WTC11 (cell line): ENCODE measurements around the gene ABCA13. TPM values are rescaled to one million over a fixed set of nuclear protein-coding genes. Genes with fewer than 3 reads are reported as not detected.

Source experiments
- ATAC-seq: fragments of 200-7000 bp; cut with Tn5 transposase; 2 replicates; pipeline ENCODE4 v1.10.0; 2021; ENCODE audit warnings: mild to moderate bottlenecking, moderate library complexity
- CTCF ChIA-PET: fragments of 300-600 bp; sonication (Branson Sonifier 250); formaldehyde crosslinking; loops from one replicate; lab custom pipeline; 2021; ENCODE audit warnings: antibody characterized with exemption; lab: Charles Lee
- POLR2A ChIA-PET: fragments of 350-600 bp; sonication (Branson Sonifier 250); formaldehyde crosslinking; loops from one replicate; lab custom pipeline; 2021; ENCODE audit warnings: antibody characterized with exemption; lab: Charles Lee
- DNase-seq: peaks from one replicate; pipeline ENCODE4 v3.0.0; 2021; ENCODE audit warnings: low spot score
- H3K27ac Mint-ChIP-seq: 2 replicates; pipeline ENCODE4 v1.8.0; 2021; ENCODE audit warnings: mixed read lengths
- H3K27me3 Mint-ChIP-seq: 2 replicates; pipeline ENCODE4 v1.8.0; 2021; ENCODE audit warnings: low read depth, mild to moderate bottlenecking, moderate library complexity, mixed read lengths
- H3K36me3 Mint-ChIP-seq: 2 replicates; pipeline ENCODE4 v1.8.0; 2021; ENCODE audit warnings: mixed read lengths
- H3K4me1 Mint-ChIP-seq: 2 replicates; pipeline ENCODE4 v1.8.0; 2022; ENCODE audit warnings: mixed read lengths
- H3K4me3 Mint-ChIP-seq: 2 replicates; pipeline ENCODE4 v1.8.0; 2021; ENCODE audit warnings: mild to moderate bottlenecking, moderate library complexity, mixed read lengths
- H3K9me3 Mint-ChIP-seq: 2 replicates; pipeline ENCODE4 v1.8.0; 2021; ENCODE audit warnings: mixed read lengths
- EMX1 ChIP-seq: fragments of 250-450 bp; sonication (Bioruptor Pico); IDR thresholded peaks from 2 replicates; pipeline ENCODE4 v1.8.0; 2021; ENCODE audit warnings: mild to moderate bottlenecking
- ESRRA ChIP-seq: sonication (generic); formaldehyde crosslinking; IDR thresholded peaks from 2 replicates; pipeline ENCODE4 v1.8.1; 2022; ENCODE audit warnings: mild to moderate bottlenecking, missing genetic modification reagents, borderline replicate concordance
- FOXJ3 ChIP-seq: sonication (generic); formaldehyde crosslinking; IDR thresholded peaks from 2 replicates; pipeline ENCODE4 v1.9.0; 2021; ENCODE audit warnings: missing genetic modification reagents, mild to moderate bottlenecking, borderline replicate concordance
- FOXK1 ChIP-seq: sonication (generic); formaldehyde crosslinking; IDR thresholded peaks from 2 replicates; pipeline ENCODE4 v1.8.0; 2022; ENCODE audit warnings: mild to moderate bottlenecking, moderate library complexity, missing genetic modification reagents
- IRF2 ChIP-seq: sonication (generic); formaldehyde crosslinking; IDR thresholded peaks from 2 replicates; pipeline ENCODE4 v1.8.0; 2022; ENCODE audit warnings: low read depth, missing genetic modification reagents, borderline replicate concordance
- NFATC4 ChIP-seq: fragments of 250-450 bp; sonication (Bioruptor Pico); IDR thresholded peaks from 2 replicates; pipeline ENCODE4 v1.9.0; 2021; ENCODE audit warnings: mild to moderate bottlenecking
- NFYB ChIP-seq: sonication (generic); formaldehyde crosslinking; conservative IDR thresholded peaks from 2 replicates; pipeline ENCODE4 v1.8.0; 2022; ENCODE audit warnings: low read depth, missing genetic modification reagents
- NR2C2 ChIP-seq: sonication (generic); formaldehyde crosslinking; IDR thresholded peaks from 2 replicates; pipeline ENCODE4 v1.8.0; 2022; ENCODE audit warnings: mild to moderate bottlenecking, missing genetic modification reagents
- NR3C1 ChIP-seq: sonication (generic); formaldehyde crosslinking; conservative IDR thresholded peaks from 2 replicates; pipeline ENCODE4 v1.8.1; 2023; ENCODE audit warnings: low read depth, mild to moderate bottlenecking, missing genetic modification reagents
- PRRX2 ChIP-seq: fragments of 250-450 bp; sonication (Bioruptor Pico); IDR thresholded peaks from 2 replicates; pipeline ENCODE4 v1.8.0; 2021; ENCODE audit warnings: mild to moderate bottlenecking
- TEAD4 ChIP-seq: sonication (generic); formaldehyde crosslinking; IDR thresholded peaks from 2 replicates; pipeline ENCODE4 v1.8.0; 2022; ENCODE audit warnings: mild to moderate bottlenecking, missing genetic modification reagents
- TP53 ChIP-seq: sonication (generic); formaldehyde crosslinking; IDR thresholded peaks from 2 replicates; pipeline ENCODE4 v1.8.1; 2023; ENCODE audit warnings: mild to moderate bottlenecking, missing genetic modification reagents
- ZNF121 ChIP-seq: sonication (generic); formaldehyde crosslinking; IDR thresholded peaks from 2 replicates; pipeline ENCODE4 v1.8.0; 2023; ENCODE audit warnings: missing genetic modification reagents
- ZNF138 ChIP-seq: sonication (generic); formaldehyde crosslinking; conservative IDR thresholded peaks from 2 replicates; pipeline ENCODE4 v1.8.1; 2022; ENCODE audit warnings: mild to moderate bottlenecking, moderate library complexity, missing genetic modification reagents
- ZNF396 ChIP-seq: fragments of 250-450 bp; sonication (Bioruptor Pico); IDR thresholded peaks from 2 replicates; pipeline ENCODE4 v1.8.0; 2021; ENCODE audit warnings: mild to moderate bottlenecking, moderate library complexity, borderline replicate concordance
- ZNF416 ChIP-seq: fragments of 250-450 bp; sonication (Bioruptor Pico); IDR thresholded peaks from 2 replicates; pipeline ENCODE4 v1.9.0; 2021; ENCODE audit warnings: mild to moderate bottlenecking, inconsistent platforms
- total RNA-seq: library from RNA; stranded (reverse); gene quantifications from 3 replicates; pipeline ENCODE4 v1.2.3, GENCODE V29; 2021
- TF ChIP-seq, protein P1 (sequence below): sonication (generic); formaldehyde crosslinking; IDR thresholded peaks from 2 replicates; pipeline ENCODE4 v1.8.0; 2022; ENCODE audit warnings: mild to moderate bottlenecking, missing genetic modification reagents
- TF ChIP-seq, protein P2 (sequence below): sonication (generic); formaldehyde crosslinking; IDR thresholded peaks from 2 replicates; pipeline ENCODE4 v1.8.0; 2022; ENCODE audit warnings: missing genetic modification reagents
- TF ChIP-seq, protein P3 (sequence below): sonication (generic); formaldehyde crosslinking; IDR thresholded peaks from 2 replicates; pipeline ENCODE4 v1.8.1; 2023; ENCODE audit warnings: mild to moderate bottlenecking, missing genetic modification reagents
- TF ChIP-seq, protein P4 (sequence below): sonication (generic); formaldehyde crosslinking; IDR thresholded peaks from 2 replicates; pipeline ENCODE4 v1.8.0; 2022; ENCODE audit warnings: mild to moderate bottlenecking, missing genetic modification reagents
- TF ChIP-seq, protein P5 (sequence below): sonication (generic); formaldehyde crosslinking; IDR thresholded peaks from 2 replicates; pipeline ENCODE4 v1.8.1; 2022; ENCODE audit warnings: low read depth, mild to moderate bottlenecking, moderate library complexity, missing genetic modification reagents, borderline replicate concordance
- TF ChIP-seq, protein P6 (sequence below): sonication (generic); formaldehyde crosslinking; IDR thresholded peaks from 2 replicates; pipeline ENCODE4 v1.8.1; 2023; ENCODE audit warnings: mild to moderate bottlenecking, missing genetic modification reagents, moderate library complexity
- TF ChIP-seq, protein P7 (sequence below): sonication (generic); formaldehyde crosslinking; IDR thresholded peaks from 2 replicates; pipeline ENCODE4 v1.8.0; 2022; ENCODE audit warnings: mild to moderate bottlenecking, missing genetic modification reagents

Gene ABCA13
- total RNA-seq, 1 experiment from 2014 or later, result 0.04 TPM

DNA sequence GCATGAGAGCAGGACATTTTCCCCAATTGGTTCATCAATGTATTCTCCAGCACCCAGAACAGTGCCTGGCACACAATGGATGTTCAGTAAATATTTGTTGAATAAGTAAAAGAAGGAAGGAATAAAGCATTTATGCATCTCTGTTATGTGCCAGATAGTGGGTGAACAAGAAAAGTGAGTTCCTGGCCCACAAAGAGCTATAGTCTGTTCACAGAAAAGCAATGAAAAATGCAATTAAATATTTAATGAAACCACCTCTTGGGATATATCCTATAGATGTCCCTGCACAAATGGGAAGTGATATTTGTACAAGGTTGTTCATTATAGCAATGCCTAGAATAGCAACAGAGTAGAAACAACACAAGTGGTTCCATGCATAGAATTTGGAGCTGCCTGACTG is 2.1 kb downstream of the ABCA13 start:
- TF ChIP-seq, protein P1, sequence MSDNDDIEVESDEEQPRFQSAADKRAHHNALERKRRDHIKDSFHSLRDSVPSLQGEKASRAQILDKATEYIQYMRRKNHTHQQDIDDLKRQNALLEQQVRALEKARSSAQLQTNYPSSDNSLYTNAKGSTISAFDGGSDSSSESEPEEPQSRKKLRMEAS (CRISPR knock-in tag), result no peak
- TF ChIP-seq, protein P2, sequence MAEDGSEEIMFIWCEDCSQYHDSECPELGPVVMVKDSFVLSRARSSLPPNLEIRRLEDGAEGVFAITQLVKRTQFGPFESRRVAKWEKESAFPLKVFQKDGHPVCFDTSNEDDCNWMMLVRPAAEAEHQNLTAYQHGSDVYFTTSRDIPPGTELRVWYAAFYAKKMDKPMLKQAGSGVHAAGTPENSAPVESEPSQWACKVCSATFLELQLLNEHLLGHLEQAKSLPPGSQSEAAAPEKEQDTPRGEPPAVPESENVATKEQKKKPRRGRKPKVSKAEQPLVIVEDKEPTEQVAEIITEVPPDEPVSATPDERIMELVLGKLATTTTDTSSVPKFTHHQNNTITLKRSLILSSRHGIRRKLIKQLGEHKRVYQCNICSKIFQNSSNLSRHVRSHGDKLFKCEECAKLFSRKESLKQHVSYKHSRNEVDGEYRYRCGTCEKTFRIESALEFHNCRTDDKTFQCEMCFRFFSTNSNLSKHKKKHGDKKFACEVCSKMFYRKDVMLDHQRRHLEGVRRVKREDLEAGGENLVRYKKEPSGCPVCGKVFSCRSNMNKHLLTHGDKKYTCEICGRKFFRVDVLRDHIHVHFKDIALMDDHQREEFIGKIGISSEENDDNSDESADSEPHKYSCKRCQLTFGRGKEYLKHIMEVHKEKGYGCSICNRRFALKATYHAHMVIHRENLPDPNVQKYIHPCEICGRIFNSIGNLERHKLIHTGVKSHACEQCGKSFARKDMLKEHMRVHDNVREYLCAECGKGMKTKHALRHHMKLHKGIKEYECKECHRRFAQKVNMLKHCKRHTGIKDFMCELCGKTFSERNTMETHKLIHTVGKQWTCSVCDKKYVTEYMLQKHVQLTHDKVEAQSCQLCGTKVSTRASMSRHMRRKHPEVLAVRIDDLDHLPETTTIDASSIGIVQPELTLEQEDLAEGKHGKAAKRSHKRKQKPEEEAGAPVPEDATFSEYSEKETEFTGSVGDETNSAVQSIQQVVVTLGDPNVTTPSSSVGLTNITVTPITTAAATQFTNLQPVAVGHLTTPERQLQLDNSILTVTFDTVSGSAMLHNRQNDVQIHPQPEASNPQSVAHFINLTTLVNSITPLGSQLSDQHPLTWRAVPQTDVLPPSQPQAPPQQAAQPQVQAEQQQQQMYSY (CRISPR knock-in tag), result no peak
- TF ChIP-seq ESRRA (CRISPR knock-in tag), result no peak
- TF ChIP-seq, protein P3, sequence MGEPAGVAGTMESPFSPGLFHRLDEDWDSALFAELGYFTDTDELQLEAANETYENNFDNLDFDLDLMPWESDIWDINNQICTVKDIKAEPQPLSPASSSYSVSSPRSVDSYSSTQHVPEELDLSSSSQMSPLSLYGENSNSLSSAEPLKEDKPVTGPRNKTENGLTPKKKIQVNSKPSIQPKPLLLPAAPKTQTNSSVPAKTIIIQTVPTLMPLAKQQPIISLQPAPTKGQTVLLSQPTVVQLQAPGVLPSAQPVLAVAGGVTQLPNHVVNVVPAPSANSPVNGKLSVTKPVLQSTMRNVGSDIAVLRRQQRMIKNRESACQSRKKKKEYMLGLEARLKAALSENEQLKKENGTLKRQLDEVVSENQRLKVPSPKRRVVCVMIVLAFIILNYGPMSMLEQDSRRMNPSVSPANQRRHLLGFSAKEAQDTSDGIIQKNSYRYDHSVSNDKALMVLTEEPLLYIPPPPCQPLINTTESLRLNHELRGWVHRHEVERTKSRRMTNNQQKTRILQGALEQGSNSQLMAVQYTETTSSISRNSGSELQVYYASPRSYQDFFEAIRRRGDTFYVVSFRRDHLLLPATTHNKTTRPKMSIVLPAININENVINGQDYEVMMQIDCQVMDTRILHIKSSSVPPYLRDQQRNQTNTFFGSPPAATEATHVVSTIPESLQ (CRISPR knock-in tag), result no peak
- TF ChIP-seq IRF2 (CRISPR knock-in tag), result no peak
- TF ChIP-seq, protein P4, sequence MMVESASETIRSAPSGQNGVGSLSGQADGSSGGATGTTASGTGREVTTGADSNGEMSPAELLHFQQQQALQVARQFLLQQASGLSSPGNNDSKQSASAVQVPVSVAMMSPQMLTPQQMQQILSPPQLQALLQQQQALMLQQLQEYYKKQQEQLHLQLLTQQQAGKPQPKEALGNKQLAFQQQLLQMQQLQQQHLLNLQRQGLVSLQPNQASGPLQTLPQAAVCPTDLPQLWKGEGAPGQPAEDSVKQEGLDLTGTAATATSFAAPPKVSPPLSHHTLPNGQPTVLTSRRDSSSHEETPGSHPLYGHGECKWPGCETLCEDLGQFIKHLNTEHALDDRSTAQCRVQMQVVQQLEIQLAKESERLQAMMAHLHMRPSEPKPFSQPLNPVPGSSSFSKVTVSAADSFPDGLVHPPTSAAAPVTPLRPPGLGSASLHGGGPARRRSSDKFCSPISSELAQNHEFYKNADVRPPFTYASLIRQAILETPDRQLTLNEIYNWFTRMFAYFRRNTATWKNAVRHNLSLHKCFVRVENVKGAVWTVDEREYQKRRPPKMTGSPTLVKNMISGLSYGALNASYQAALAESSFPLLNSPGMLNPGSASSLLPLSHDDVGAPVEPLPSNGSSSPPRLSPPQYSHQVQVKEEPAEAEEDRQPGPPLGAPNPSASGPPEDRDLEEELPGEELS (CRISPR knock-in tag), result no peak
- no peak for TF ChIP-seq ZNF138 (CRISPR knock-in tag)
- no peak for TF ChIP-seq NFYB
- TF ChIP-seq NFATC4, result no peak
- TF ChIP-seq, protein P5, sequence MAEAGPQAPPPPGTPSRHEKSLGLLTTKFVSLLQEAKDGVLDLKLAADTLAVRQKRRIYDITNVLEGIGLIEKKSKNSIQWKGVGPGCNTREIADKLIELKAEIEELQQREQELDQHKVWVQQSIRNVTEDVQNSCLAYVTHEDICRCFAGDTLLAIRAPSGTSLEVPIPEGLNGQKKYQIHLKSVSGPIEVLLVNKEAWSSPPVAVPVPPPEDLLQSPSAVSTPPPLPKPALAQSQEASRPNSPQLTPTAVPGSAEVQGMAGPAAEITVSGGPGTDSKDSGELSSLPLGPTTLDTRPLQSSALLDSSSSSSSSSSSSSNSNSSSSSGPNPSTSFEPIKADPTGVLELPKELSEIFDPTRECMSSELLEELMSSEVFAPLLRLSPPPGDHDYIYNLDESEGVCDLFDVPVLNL (CRISPR knock-in tag), result no peak
- no peak for TF ChIP-seq NR3C1 (CRISPR knock-in tag)
- no peak for TF ChIP-seq TP53 (CRISPR knock-in tag)
- Mint-ChIP-seq H3K4me1 (peaks cover 16% of the 10 kb centered on the region), H3K9me3 (peaks cover 18% of the 10 kb centered on the region), H3K27me3 (peaks cover 25% of the 10 kb centered on the region), H3K27ac (no peak overlapping the region), H3K4me3 (no peak overlapping the region), H3K36me3 (peaks cover 15% of the 10 kb centered on the region)
- ChIA-PET CTCF (interaction anchor here (0.7 kb wide), 1 partner anchor 184 kb away, joined by 3 read pairs; no protein-coding TSS in a partner anchor), POLR2A (no interaction called here)
- ATAC-seq (no peak), DNase-seq (no peak)

DNA sequence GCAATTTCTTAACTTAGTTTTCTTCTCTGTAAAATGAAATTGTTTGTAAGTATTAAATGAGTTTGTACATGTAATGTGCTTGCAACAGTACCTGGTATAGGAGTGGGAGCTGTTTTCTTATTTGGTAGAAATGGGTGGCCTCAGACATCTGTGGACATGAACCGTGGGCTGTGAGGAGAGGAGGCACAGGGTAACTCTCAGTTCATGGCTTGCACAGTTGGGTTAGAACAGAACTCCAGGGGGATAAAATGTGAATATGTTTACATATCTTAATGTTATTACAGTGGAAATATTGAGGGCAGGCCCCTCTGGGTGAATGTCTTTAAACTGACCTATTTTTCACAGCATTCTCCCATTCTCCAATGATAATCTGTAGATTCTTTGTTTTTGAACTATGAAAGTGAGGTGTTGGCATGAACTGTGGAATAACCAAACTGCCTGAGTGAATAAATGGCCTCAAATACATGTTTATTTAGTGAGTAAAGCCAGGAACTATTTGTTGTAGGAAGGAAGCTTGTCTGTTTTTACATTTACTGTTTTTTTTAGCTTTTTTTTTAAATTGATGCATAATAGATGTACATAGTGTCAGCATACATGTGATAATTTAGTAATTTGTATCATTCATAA is 2.6 kb downstream of the ABCA13 start:
- no peak for ATAC-seq
- CTCF ChIA-PET, result interaction anchor here (0.7 kb wide), 1 partner anchor 185 kb away, joined by 3 read pairs; no protein-coding TSS in a partner anchor
- DNase-seq, result no peak
- Mint-ChIP-seq H3K27me3 (peaks cover 26% of the 10 kb centered on the region), H3K9me3 (peaks cover 12% of the 10 kb centered on the region), H3K4me3 (no peak overlapping the region), H3K27ac (no peak overlapping the region), H3K36me3 (peaks cover 11% of the 10 kb centered on the region), H3K4me1 (peaks cover 16% of the 10 kb centered on the region)
- POLR2A ChIA-PET, result no interaction called here
- no peak for TF ChIP-seq FOXJ3 (CRISPR knock-in tag)
- TF ChIP-seq TEAD4 (CRISPR knock-in tag), result no peak
- TF ChIP-seq, protein P1 (CRISPR knock-in tag), result no peak
- no peak for TF ChIP-seq ZNF396 (CRISPR knock-in tag)
- TF ChIP-seq, protein P6, sequence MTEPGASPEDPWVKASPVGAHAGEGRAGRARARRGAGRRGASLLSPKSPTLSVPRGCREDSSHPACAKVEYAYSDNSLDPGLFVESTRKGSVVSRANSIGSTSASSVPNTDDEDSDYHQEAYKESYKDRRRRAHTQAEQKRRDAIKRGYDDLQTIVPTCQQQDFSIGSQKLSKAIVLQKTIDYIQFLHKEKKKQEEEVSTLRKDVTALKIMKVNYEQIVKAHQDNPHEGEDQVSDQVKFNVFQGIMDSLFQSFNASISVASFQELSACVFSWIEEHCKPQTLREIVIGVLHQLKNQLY (CRISPR knock-in tag), result no peak
- TF ChIP-seq ZNF121 (CRISPR knock-in tag), result no peak
- no peak for TF ChIP-seq EMX1 (CRISPR knock-in tag)
- no peak for TF ChIP-seq ZNF416 (CRISPR knock-in tag)
- no peak for TF ChIP-seq NR2C2
- TF ChIP-seq FOXK1 (CRISPR knock-in tag), result no peak
- TF ChIP-seq, protein P7, sequence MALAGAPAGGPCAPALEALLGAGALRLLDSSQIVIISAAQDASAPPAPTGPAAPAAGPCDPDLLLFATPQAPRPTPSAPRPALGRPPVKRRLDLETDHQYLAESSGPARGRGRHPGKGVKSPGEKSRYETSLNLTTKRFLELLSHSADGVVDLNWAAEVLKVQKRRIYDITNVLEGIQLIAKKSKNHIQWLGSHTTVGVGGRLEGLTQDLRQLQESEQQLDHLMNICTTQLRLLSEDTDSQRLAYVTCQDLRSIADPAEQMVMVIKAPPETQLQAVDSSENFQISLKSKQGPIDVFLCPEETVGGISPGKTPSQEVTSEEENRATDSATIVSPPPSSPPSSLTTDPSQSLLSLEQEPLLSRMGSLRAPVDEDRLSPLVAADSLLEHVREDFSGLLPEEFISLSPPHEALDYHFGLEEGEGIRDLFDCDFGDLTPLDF (CRISPR knock-in tag), result no peak
- no peak for TF ChIP-seq PRRX2 (CRISPR knock-in tag)
